A549 treated with GW870086 at 1 μM for 4 hours (cell line): ENCODE results near the gene CD8B2. TPM values are rescaled to one million over a fixed set of nuclear protein-coding genes. Genes with fewer than 3 reads are reported as not detected.

ENCODE experiments used
- total RNA-seq: library from RNA; stranded (reverse); fragments of 200-300 nt; extraction: Qiagen RNA extraction; gene quantifications from 5 replicates; pipeline ENCODE4 v1.2.3, GENCODE V29; 2022; ENCODE audit warnings: low read depth

Gene CD8B2
- total RNA-seq, result not detected in 5 replicates

GRCh38 chr2:106486551-106487385 is at the start of gene CD8B2:
CD8B2 (plus strand) TSS chr2:106487364; CDS start chr2:106487427, 63 bp downstream.

GRCh38 chr2:106468107-106468506 is 19.1 kb upstream of the CD8B2 start, which contains the start of gene RGPD3:
RGPD3 (minus strand) TSS chr2:106468413; CDS start chr2:106468288, 125 bp downstream.

Other genes with a start within 250 kb of the CD8B2 start
- 0.07 to 0.14 TPM (median 0.13 TPM) in 5 replicates for gene RGPD3, start 19.0 kb upstream of the CD8B2 start, total RNA-seq